Erythroblast (primary cell): ENCODE measurements around the gene UBE2D1.

ENCODE experiments used
- DNase-seq, 2 experiments: peaks; one replicate each; lab custom pipeline; 2025; lab: John Stamatoyannopoulos, UW
- GATA1 ChIP-seq: IDR thresholded peaks from 2 replicates; pipeline ENCODE4 v1.6.1; 2011; ENCODE audit warnings: low read depth, mild to moderate bottlenecking, control low read depth, low read length, moderate library complexity
- POLR2A ChIP-seq: IDR thresholded peaks from 2 replicates; pipeline ENCODE4 v1.6.1; 2011; ENCODE audit warnings: mild to moderate bottlenecking, low read length

The UBE2D1 gene

DNA sequence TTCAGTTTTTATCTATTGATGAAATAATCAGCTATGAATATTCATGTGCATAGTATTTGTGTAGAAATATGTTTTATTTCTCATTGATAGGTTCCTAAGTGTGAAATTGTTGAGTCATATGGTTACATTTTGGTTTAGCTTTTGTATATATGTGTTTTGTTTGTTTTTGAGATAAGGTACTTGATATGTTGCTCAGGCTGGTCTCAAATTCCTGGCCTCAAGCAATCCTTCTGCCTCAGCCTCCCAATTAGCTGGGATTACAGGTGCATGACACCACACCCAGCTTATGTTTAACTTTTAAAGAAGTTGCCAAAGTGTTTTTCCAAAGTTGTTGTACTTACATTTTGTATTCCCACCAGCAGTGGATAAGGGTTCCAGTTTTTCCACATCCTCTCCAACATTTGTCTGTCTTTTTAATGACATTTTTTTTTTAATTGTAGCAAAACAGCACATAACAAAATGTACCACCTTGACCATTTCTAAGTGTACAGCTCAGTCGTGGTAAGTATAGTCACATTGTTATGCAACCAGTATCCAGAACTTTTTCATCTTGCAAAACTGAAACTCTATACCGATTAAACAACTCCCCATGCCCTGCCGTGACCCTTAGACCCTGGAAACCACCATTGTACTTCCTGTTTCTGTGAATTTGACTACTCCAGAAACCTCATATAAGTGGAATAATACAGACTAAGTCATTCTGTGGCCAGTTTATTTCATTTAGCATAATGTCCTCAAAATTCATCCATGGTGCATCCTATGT is 12.6 kb upstream of the UBE2D1 start:
- no peak for TF ChIP-seq GATA1
- TF ChIP-seq POLR2A, result no peak
- no peak for DNase-seq

DNA sequence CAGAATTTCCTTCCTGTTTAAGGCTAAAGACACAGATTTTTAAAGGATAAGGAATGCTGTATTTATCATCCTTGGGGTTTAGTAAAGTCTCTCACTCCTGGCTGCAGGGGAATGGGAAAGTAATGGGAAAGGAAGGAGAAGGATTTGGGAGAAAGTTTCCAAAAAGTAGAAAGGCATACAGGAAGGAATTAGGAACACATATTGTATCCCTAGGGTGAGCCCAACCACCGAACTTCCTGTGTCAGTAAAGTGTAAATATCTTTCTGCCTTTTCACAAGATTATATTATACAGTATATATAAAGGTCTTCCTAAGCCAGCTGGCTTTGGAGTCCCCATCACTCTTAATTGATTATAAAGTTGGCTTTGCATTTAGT is 12.0 kb upstream of the UBE2D1 start:
- TF ChIP-seq POLR2A, result no peak
- no peak for TF ChIP-seq GATA1
- no peak for DNase-seq

DNA sequence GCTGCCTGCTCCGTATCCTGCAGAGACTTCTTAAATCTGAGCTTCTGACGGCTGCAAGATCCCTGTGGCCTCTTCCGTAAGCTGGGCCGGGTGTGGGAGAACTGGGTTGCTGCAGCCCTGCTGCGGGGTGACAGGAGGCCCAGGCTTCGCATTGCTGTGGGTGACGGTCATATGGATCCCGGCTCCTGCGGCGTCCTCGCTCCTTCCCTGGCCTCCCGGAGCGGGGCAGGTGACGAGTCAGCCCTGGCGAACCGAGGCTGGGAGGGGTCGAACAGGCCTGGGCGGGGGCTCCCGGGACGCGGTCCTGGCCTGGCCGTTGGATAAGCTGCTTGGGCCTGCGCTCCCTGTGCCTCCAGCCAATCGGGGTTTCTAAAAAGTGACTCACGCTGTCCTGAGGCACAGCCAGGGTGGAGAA is 7.8 kb upstream of the UBE2D1 start:
- TF ChIP-seq GATA1 (no peak), POLR2A (no peak)
- DNase-seq, result no peak

DNA sequence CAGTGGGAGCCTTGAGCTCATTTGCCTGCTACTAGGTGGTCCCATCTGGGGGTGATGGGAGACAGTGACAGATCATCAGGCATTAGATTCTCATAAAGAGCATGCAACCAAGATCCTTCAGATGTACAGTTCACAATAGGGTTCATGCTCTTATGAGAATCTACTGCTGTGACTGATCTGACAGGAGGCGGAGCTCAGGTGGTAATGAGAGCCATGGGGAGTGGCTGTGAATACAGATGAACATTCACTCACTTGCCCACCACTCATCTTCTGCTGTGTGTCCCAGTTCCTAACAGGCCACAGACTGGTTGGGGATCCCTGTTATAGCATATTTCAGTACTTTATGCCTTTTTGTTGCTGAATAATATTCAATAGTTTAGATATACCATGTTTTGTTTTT is 6.6 kb upstream of the UBE2D1 start:
- DNase-seq, result no peak
- TF ChIP-seq GATA1 (no peak), POLR2A (no peak)

DNA sequence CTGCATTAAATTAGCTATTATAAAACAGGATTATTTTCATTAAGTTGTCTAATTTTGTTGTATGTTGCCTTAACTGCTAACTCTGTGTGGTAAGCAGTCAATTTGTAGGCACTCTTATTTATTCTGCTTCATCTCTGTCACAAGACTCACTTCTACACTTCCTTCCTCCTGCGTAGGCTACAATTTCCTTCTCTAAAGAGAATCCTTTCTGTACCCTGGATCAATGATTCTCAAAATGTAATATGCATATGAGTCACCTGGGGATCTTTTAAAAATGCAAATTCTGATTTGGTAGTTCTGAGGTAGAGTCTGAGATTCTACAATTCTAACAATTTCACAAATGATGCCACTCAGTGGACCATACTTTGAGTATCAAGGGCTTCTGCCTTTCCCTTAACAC is 4.4 kb upstream of the UBE2D1 start:
- no peak for DNase-seq
- TF ChIP-seq GATA1 (no peak), POLR2A (no peak)

DNA sequence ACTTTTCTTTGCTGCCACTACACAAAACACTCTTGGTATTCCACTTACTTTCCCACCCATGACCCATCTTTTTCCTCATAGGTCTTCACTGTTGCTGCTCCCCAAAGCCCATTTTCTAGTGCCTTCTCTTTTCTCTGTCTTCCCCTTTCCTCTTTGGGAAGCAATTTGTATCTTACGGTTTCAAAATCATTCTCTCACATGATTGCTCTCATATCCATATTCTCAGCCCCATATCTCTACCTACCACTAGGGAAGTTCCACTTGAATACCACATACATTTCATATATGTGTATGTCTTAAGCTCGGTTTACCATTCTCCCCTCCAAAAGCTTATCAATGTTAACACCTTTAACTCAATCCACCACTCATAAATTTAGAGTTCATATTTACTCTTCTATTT is 3.2 kb upstream of the UBE2D1 start:
- no peak for TF ChIP-seq POLR2A
- TF ChIP-seq GATA1, result no peak

DNA sequence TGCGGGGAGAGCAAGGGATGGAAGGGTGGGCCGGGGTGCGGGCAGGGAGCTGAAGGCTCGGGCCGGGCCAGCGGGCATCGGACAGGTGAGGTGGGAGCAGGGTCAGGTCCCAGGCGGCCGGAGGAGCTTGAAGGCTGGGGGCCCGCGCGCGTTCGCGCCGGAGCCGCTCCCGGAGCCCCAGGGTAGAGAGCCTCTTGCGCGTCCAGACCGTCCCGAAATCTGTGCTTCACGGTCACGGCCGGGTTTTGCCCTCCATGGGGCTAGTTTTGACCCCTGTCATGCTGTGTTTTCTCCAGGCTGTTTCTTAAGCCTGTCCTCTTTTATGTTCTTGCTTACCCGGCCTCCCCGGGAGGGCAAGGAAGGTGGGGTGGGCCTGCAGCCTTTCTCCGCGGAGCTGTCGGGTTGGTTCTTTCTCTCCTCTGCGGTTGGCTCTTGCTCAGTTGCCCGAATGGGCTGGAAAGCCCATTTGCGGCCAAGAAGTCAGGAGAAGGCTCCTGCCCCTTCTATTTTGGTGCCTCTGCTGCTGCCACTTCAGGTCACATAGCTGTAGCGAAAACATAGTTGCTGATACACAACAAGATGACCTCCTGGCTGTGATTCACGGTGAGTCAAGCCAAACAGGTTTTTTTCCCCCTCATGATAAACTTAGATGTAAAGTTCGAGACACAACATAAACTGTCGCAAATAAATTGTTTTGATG is 650 bp downstream of the UBE2D1 start:
- TF ChIP-seq GATA1, result no peak
- no peak for TF ChIP-seq POLR2A
- DNase-seq, result peak; percentile 25 to 47

More for the DNA sequence above, 3.2 kb upstream of the UBE2D1 start:
- DNase-seq, result no peak

DNA sequence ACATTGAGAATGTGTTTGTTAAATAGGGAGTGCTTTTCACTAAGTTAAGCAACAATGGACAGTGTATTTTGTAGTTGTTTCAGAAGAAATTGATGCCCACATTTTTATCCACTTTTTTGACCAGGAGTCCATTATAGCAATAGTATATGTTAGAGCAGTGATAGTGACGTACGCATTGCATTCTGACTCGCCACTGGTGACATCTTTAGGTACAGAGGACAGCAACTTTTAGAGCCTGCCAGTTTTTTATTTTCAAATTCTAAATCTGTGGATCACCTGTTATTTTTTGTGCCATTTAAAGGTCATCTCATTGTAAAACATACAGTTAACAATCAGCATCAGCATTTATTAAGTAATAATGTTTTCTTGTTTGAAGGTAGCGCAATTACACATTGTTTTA is 1.4 kb downstream of the UBE2D1 start:
- TF ChIP-seq GATA1, result no peak
- TF ChIP-seq POLR2A, result no peak
- no peak for DNase-seq

DNA sequence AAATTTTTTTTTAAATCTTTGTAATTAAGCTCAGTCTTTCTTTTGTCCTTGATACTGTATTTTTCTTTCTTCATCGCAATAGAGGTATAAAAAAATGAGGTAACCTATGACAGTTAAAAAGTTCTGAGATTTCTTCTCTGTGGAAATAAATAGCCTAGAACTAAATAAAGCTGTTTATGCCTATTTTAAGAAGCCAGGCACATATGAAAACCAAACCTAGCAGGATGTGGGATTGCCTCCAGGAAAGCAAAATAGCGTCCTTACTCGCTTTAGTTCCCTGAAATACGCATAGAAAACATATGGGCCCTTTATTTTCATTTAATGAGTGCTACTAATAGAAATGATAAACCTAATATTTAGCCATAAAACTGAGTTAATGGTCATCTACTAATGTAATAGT is 6.6 kb downstream of the UBE2D1 start:
- DNase-seq, result no peak
- TF ChIP-seq POLR2A, result no peak
- TF ChIP-seq GATA1, result no peak

DNA sequence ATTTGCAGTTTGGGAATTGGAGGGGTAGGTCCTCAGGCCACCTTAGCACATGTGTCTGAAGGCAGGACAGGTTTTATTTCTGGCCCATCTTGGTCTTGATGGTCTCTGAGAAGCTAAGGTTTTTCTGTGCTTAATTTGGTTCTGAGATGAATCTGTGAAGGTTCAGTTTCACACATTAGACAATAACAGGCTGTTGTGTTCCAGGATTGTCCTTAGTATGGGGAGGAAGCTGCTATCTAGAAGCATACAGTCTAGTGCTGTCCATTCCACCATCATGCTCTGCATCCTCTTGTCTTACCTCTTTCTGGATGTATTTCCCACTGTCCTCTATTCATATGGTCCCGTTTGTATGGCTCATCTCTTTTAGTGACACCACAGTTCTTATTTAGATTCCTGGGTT is 7.1 kb downstream of the UBE2D1 start:
- no peak for DNase-seq
- no peak for TF ChIP-seq GATA1
- TF ChIP-seq POLR2A, result no peak

DNA sequence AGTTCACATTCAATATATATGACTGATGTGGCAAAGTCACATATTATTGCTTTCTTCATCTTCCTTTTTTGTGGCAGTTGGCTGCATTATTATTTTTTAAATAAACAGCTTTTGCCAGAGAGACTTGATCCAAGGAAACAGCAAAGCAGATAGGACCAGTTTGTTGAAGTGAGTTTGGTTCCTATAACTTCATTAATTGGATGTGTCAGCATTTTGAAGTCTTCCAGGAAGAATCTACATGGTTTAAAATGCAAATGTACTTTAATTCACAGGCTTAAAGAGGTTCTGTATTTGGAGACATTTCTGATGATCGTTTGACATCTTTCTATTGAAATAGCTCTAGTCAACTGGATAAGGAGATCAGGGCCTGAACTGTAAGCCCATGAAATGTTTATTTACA is 13.2 kb downstream of the UBE2D1 start:
- TF ChIP-seq POLR2A (no peak), GATA1 (no peak)
- DNase-seq, result no peak

DNA sequence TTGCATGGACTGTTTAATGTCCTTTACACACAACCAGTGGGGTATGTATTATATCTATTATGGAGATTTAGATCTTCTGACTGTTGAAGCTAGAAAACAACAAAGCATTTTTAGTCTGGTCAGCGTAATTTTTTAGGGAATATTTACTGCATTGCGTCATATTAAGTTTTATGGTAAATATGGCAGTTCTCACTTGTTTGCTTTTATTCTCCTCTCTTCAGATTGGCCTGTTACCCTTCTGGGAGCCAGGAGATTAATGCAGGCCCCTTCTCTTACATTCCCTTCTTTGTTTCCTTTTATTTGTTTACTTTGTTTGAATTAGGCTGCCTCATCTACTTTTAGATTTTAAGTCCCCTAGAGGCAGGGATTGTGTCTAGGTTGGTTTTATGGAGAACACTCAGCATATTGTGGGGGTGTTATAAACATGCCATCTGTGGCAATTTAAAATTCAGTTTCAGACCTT is 13.8 kb downstream of the UBE2D1 start:
- TF ChIP-seq POLR2A (no peak), GATA1 (no peak)
- no peak for DNase-seq

DNA sequence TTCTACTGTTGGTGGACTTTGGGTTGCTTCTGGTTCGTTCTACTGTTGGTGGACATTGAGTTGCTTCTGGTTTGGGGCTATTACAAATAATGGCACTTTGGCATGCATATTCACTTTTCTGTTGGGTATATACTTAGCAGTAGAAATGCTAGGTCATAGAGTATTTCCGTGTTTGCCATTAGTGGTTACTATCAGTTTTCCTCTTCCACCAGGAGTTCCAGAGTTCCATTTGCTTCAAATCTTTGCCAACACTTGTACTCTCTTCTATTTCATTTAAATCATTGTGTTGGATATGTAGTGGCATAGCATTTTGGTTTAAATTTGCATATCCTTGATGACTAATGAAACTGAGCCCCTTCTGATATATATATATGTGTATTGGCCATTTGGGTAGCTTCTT is 15.2 kb downstream of the UBE2D1 start:
- TF ChIP-seq POLR2A (no peak), GATA1 (no peak)
- no peak for DNase-seq

DNA sequence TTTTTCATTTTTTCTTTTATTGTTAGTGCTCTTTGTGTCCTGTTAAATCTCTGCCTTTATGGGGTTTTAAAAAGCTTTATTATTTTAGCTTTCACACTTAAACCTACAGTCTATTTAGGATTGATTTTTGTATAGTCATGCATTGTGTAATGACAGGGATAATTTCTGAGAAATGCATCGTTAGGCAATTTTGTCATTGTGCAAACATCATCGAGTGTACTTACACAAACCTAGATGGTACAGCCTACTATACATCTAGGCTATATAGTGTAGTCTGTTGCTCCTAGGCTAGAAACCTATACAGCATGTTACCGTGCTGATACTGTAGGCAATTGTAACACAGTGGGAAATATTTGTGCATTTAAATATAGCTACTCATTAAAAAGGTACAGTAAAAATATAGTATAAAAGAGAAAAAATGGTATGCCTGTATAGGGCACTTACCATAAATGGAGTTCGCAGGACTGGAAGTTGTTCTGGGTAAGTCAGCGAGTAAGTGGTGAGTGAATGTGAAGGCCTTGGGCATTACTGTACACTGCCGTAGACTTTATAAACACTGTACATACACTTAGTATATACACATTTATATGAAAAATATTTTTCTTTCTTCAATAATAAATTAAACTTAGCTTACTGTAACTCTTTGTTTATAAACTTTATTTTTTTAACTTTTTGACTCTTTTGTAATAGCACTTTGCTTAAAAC is 16.0 kb downstream of the UBE2D1 start:
- DNase-seq, result peak in 1 of 2 experiments; percentile 18
- TF ChIP-seq GATA1, result no peak
- no peak for TF ChIP-seq POLR2A
